M059J (cell line): ENCODE measurements around the gene NUBPL. TPM values are rescaled to one million over a fixed set of nuclear protein-coding genes. Genes with fewer than 3 reads are reported as not detected.

Experiments used
- total RNA-seq: library from RNA; depleted of rRNA; stranded (reverse); fragments of >200 nt; shearing (Covaris generic); gene quantifications from 2 replicates; pipeline ENCODE4 v1.2.3, GENCODE V29; 2014; rRNA removed

The NUBPL gene
- total RNA-seq, 1 experiment from 2014 or later, result 11.8 TPM

Other genes with a start within 250 kb of the NUBPL start
- 9.8 and 16.7 TPM in 2 replicates for gene HEATR5A, start 140.9 kb upstream of the NUBPL start, total RNA-seq
- 13.6 and 22.9 TPM in 2 replicates for gene DTD2, start 103.9 kb upstream of the NUBPL start, total RNA-seq
- gene GPR33, start 73.4 kb upstream of the NUBPL start, total RNA-seq, result not detected in 2 replicates